K562 (cell line): ENCODE data around the gene MYL6B. TPM values are rescaled to one million over a fixed set of nuclear protein-coding genes. Genes with fewer than 3 reads are reported as not detected.

Experiments used
- ATF4 ChIP-seq: fragments of 450-650 bp; formaldehyde crosslinking; IDR thresholded peaks from 2 replicates; pipeline ENCODE4 v1.4.0; 2022; ENCODE audit warnings: mild to moderate bottlenecking, moderate library complexity
- CBX2 ChIP-seq: fragments of 200-600 bp; sonication (generic); IDR thresholded peaks from one replicate; pipeline ENCODE4 v1.6.1; 2012; ENCODE audit warnings: mild to moderate bottlenecking, low read length, inconsistent platforms; ENCODE audit not compliant: insufficient read depth, poor library complexity, severe bottlenecking
- CUX1 ChIP-seq: fragments of 200-800 bp; sonication (Bioruptor generic); IDR thresholded peaks from 2 replicates; pipeline ENCODE4 v1.6.1; 2016; ENCODE audit warnings: missing genetic modification characterization, missing compliant biosample characterization
- E2F3 ChIP-seq: fragments of 250-450 bp; sonication (Bioruptor Pico); IDR thresholded peaks from 2 replicates; pipeline ENCODE4 v1.4.0; 2020; ENCODE audit warnings: mild to moderate bottlenecking
- FUS ChIP-seq: fragments of 200-400 bp; formaldehyde crosslinking; optimal IDR thresholded peaks from 2 replicates; pipeline ENCODE3; 2017; ENCODE audit warnings: low read depth, low read length
- HMGN3 ChIP-seq: IDR thresholded peaks from 2 replicates; pipeline ENCODE4 v1.6.1; 2011; ENCODE audit warnings: borderline replicate concordance, low read depth, mild to moderate bottlenecking, mixed read lengths, low read length; ENCODE audit not compliant: insufficient read length; ENCODE audit errors: extremely low read depth
- ILF3 ChIP-seq: fragments of 450-650 bp; IDR thresholded peaks from 2 replicates; pipeline ENCODE4 v1.6.1; 2018; ENCODE audit warnings: antibody characterized with exemption, mild to moderate bottlenecking, moderate library complexity, borderline replicate concordance
- JUN ChIP-seq, 2 experiments: sonication (generic) in 1 of 2; formaldehyde crosslinking in 1 of 2; IDR thresholded peaks; 2 replicates each; pipeline versions ENCODE4 v1.6.1 to v1.8.0; 2012 to 2022; ENCODE audit warnings: borderline replicate concordance in 2 of 2, mild to moderate bottlenecking in 2 of 2, improper control_type of control experiment in 1 of 2, low read depth in 1 of 2, low read length in 1 of 2, missing genetic modification reagents in 1 of 2
- KDM2B ChIP-seq: fragments of 250-450 bp; sonication (Bioruptor Pico); IDR thresholded peaks from 2 replicates; pipeline ENCODE4 v1.8.0; 2021; ENCODE audit warnings: mild to moderate bottlenecking, moderate library complexity
- LEF1 ChIP-seq: fragments of 450-650 bp; IDR thresholded peaks from 2 replicates; pipeline ENCODE4 v1.6.1; 2016; ENCODE audit warnings: mild to moderate bottlenecking
- MCM3 ChIP-seq: fragments of 450-650 bp; IDR thresholded peaks from 2 replicates; pipeline ENCODE4 v1.6.1; 2016
- MTF1 ChIP-seq: fragments of 250-450 bp; sonication (Bioruptor Pico); IDR thresholded peaks from 2 replicates; pipeline ENCODE4 v1.9.0; 2021; ENCODE audit warnings: moderate library complexity, mild to moderate bottlenecking, inconsistent platforms, borderline replicate concordance
- POLR2AphosphoS5 ChIP-seq: IDR thresholded peaks from 2 replicates; pipeline ENCODE4 v1.6.1; 2011; ENCODE audit warnings: mild to moderate bottlenecking, low read depth, low read length, moderate library complexity; ENCODE audit not compliant: control insufficient read depth, insufficient read depth
- RBM34 ChIP-seq: fragments of 200-400 bp; formaldehyde crosslinking; IDR thresholded peaks from 2 replicates; pipeline ENCODE4 v1.6.1; 2018; ENCODE audit warnings: low read length, borderline replicate concordance; ENCODE audit not compliant: insufficient read depth
- SAFB2 ChIP-seq: fragments of 200-400 bp; formaldehyde crosslinking; IDR thresholded peaks from 2 replicates; pipeline ENCODE4 v1.6.1; 2018; ENCODE audit warnings: borderline replicate concordance, low read length, low read depth, moderate library complexity; ENCODE audit not compliant: severe bottlenecking
- SMAD3 ChIP-seq: fragments of 450-650 bp; formaldehyde crosslinking; conservative IDR thresholded peaks from 2 replicates; pipeline ENCODE4 v1.4.0; 2020; ENCODE audit warnings: mild to moderate bottlenecking
- SP2 ChIP-seq: IDR thresholded peaks from 2 replicates; pipeline ENCODE4 v1.6.1; 2011; ENCODE audit warnings: mild to moderate bottlenecking, low read depth, low read length, moderate library complexity; ENCODE audit not compliant: poor library complexity, severe bottlenecking; ENCODE audit errors: extremely low read depth
- TRIM24 ChIP-seq, 2 experiments: fragments of 450-650 bp; IDR thresholded peaks; 2 replicates each; pipeline ENCODE4 v1.6.1; 2016
- ZNF124 ChIP-seq: sonication (generic); formaldehyde crosslinking; IDR thresholded peaks from 2 replicates; pipeline ENCODE4 v1.8.1; 2022; ENCODE audit warnings: missing genetic modification reagents
- ZNF217 ChIP-seq: sonication (generic); formaldehyde crosslinking; IDR thresholded peaks from 2 replicates; pipeline ENCODE4 v1.8.0; 2022; ENCODE audit warnings: mild to moderate bottlenecking, missing genetic modification reagents
- ZNF232 ChIP-seq: sonication (generic); formaldehyde crosslinking; IDR thresholded peaks from 2 replicates; pipeline ENCODE4 v1.8.0; 2022; ENCODE audit warnings: mild to moderate bottlenecking, missing genetic modification reagents
- ZNF551 ChIP-seq: fragments of 250-450 bp; sonication (Bioruptor Pico); IDR thresholded peaks from 2 replicates; pipeline ENCODE4 v1.5.0; 2021; ENCODE audit warnings: mild to moderate bottlenecking, moderate library complexity
- ZNF75A ChIP-seq: fragments of 450-650 bp; formaldehyde crosslinking; IDR thresholded peaks from 2 replicates; pipeline ENCODE4 v1.4.0; 2020; ENCODE audit warnings: mild to moderate bottlenecking
- polyA plus RNA-seq, 8 experiments: library from polyadenylated mRNA; depleted of rRNA in 4 of 8; stranded (reverse) in 5 of 8; unstranded in 3 of 8; fragments of >200 nt; fragmentation: Nextera tagmentation in 2 of 8; fragmentation: Illumina TruSeq in 1 of 8; extraction: Ambion mirVana in 2 of 8; extraction: Trizol in 1 of 8; gene quantifications; 2 replicates each; pipeline versions ENCODE4 v1.2.1 to v1.2.3, GENCODE V29; 2011 to 2014; ENCODE audit warnings: inconsistent platforms in 1 of 8, missing spikeins in 1 of 8
- total RNA-seq, 7 experiments: library from RNA; depleted of rRNA in 6 of 7; stranded (reverse); fragments of >200 nt in 6 of 7; fragmentation: Illumina TruSeq in 2 of 7; extraction: Trizol in 2 of 7; gene quantifications; 2 replicates each; pipeline versions ENCODE4 v1.2.1 to v1.2.3, GENCODE V29; 2011 to 2021; ENCODE audit warnings: low replicate concordance in 1 of 7

Gene MYL6B
- total and polyA plus RNA-seq, 9 of the 15 experiments (the other 6 are each of a cell fraction or from before 2014, with no cell fraction given): 42.8 to 77.3 (median 68.6) TPM

- TF ChIP-seq TRIM24 (IDR thresholded peaks at IDR 0.05) (peak in 1 of 2 experiments; percentile 59; a peak in 2 of 4 replicates), CUX1 (CRISPR knock-in tag) (no peak), MCM3 (no peak), JUN (IDR thresholded peaks at IDR 0.05; ENCODE audit: borderline replicate concordance, low read depth, low read length) (0 out of 2 replicates have a peak, but pooled peaks have one; percentile 6), JUN (CRISPR knock-in tag; IDR thresholded peaks at IDR 0.05; ENCODE audit: borderline replicate concordance) (0 out of 2 replicates have a peak, but pooled peaks have one; percentile 15), RBM34 (no peak), ZNF124 (CRISPR knock-in tag) (no peak), CBX2 (no peak), ATF4 (CRISPR knock-in tag) (no peak), SP2 (no peak), POLR2AphosphoS5 (peak; percentile 18; the same call in 1 of the 2 replicates), FUS (no peak), LEF1 (no peak), ZNF551 (CRISPR knock-in tag) (no peak), SAFB2 (no peak), E2F3 (CRISPR knock-in tag) (no peak), MTF1 (CRISPR knock-in tag) (no peak), ZNF232 (CRISPR knock-in tag) (no peak), ZNF75A (CRISPR knock-in tag) (no peak), KDM2B (no peak), HMGN3 (no peak), ILF3 (no peak), ZNF217 (no peak), SMAD3 (CRISPR knock-in tag) (no peak)
These were observed 37.7 kb downstream of the MYL6B start (continued) for GRCh38 chr12:56189918-56190694.
